ENCODE measurements around the gene AMMECR1.

GRCh38 chrX:110310896-110311295, 7.0 kb downstream of the AMMECR1 start:
- TF ChIP-seq CTCF (IDR thresholded peaks at IDR 0.05; ENCODE audit: borderline replicate concordance, extremely low read depth, low read length, poor library complexity, severe bottlenecking) (no peak), EZH2 (IDR thresholded peaks at IDR 0.05; ENCODE audit: borderline replicate concordance, low read depth, low read length, severe bottlenecking) (no peak)
